GM21786 (cell line): ENCODE measurements around the gene ARHGEF40.
A peak's percentile ranks its signal among the peaks of the same experiment; 100 is the strongest.

Experiments
- ATAC-seq: cut with Tn5 transposase; IDR thresholded peaks from one replicate; pipeline ENCODE4 v1.9.1; 2021; ENCODE audit not compliant: unreplicated experiment

The ARHGEF40 gene

GRCh38 chr14:21109377-21110138 lies 39.5 kb downstream of the ARHGEF40 start:
- peak; percentile 32 for ATAC-seq

GRCh38 chr14:21112255-21112654 lies 42.2 kb downstream of the ARHGEF40 start:
- ATAC-seq = no peak

GRCh38 chr14:21113369-21113768 lies 43.3 kb downstream of the ARHGEF40 start:
- no peak for ATAC-seq

GRCh38 chr14:21118933-21119332 lies 48.8 kb downstream of the ARHGEF40 start:
- ATAC-seq = no peak

- no peak for ATAC-seq
Observed at GRCh38 chr14:21120686-21121085, 50.6 kb downstream of the ARHGEF40 start.

GRCh38 chr14:21121122-21121521 lies 51.0 kb downstream of the ARHGEF40 start:
- ATAC-seq = no peak

GRCh38 chr14:21123429-21123828 lies 53.3 kb downstream of the ARHGEF40 start:
- ATAC-seq = no peak

GRCh38 chr14:21133901-21134300 lies 63.8 kb downstream of the ARHGEF40 start:
- no peak for ATAC-seq

GRCh38 chr14:21136024-21136423 lies 65.9 kb downstream of the ARHGEF40 start:
- no peak for ATAC-seq
